Activated CD8-positive, alpha-beta memory T cell treated with anti-CD3 and anti-CD28 coated beads for 36 hours (primary cell): ENCODE results near the gene ATP10A. TPM values are rescaled to one million over a fixed set of nuclear protein-coding genes. Genes with fewer than 3 reads are reported as not detected.

ENCODE experiments used
- CTCF ChIA-PET: fragments of 350-600 bp; sonication (Branson Sonifier 250); formaldehyde crosslinking; loops from one replicate; lab custom pipeline; 2021; ENCODE audit warnings: antibody characterized with exemption; lab: Charles Lee
- POLR2A ChIA-PET: fragments of 350-600 bp; sonication (Branson Sonifier 250); formaldehyde crosslinking; loops from one replicate; lab custom pipeline; 2021; ENCODE audit warnings: antibody characterized with exemption; lab: Charles Lee
- total RNA-seq, 2 experiments: library from RNA; stranded (reverse); gene quantifications; one replicate each; pipeline ENCODE4 v1.2.3, GENCODE V29; 2021

Gene ATP10A
- total RNA-seq, 2 experiments from 2014 or later: 31.8 to 32.9 TPM

DNA sequence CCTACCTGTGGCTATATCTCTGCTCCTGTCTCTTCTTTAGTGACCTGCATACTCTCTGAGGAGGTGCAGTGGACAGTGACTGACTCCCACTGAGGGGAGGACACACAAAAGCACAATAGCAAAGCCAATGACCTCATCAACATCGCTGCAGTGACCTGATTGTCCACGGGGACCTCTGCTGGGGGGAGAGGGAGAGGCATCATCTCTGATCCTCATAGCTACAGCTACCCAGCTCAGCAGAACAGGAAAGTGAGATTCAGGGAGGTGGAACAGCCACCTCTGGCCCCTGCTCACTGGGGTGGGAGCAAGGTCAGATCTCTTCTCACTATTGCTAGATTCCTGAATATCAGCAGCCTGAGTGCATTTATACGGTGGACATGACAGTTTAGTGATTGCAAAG is 179.2 kb downstream of the ATP10A start:
- CTCF ChIA-PET: interaction anchor here (1.1 kb wide), 1 partner anchor 26 kb away, joined by 3 read pairs; no protein-coding TSS in a partner anchor
- POLR2A ChIA-PET: no interaction called here

DNA sequence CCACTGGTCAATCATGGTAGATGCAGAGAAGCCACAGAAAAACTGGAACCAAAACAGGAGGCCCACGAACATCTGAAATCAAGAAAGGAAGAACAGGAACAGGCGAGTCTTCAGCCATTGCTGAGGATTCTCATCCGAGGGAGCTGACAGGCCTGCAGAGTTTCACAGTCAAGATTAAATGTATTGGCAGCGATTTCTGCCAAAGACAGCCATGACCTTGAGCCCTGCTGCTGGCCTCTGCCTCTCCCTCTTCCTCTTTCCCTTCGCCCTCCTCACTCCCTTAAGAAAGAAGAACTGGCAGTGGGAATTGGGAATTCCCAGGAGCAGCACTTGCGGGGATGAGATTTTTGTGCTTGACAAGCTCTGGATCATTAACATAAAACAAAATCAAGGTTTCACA is 179.7 kb downstream of the ATP10A start:
- CTCF ChIA-PET: no interaction called here
- POLR2A ChIA-PET: no interaction called here

DNA sequence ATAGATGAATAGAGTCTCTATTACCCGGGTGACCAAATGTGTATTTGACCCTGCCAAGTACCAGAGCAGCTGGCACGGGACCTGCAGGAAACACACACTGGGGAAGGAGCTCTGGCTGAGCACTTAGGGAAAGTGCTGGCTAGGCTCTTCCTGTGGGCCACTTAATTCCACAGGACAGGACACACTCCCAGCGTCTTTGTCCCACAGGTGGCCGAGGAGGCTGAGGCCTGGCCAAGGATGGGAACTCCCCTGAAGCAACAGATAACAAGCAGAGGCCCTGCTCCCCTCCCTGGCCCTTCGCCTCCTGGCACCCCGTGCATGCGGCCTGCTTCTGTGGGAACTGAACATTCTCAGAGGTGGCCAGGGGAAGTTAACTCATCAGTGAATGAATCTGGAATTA is 180.8 kb downstream of the ATP10A start:
- ChIA-PET CTCF (no interaction called here), POLR2A (no interaction called here)

GRCh38 chr15:25680686-25681025 is 182.5 kb downstream of the ATP10A start:
- CTCF ChIA-PET: no interaction called here
- POLR2A ChIA-PET: no interaction called here

GRCh38 chr15:25679964-25680685 is 183.0 kb downstream of the ATP10A start:
- ChIA-PET POLR2A (no interaction called here), CTCF (no interaction called here)

GRCh38 chr15:25679492-25679891 is 183.6 kb downstream of the ATP10A start:
- ChIA-PET POLR2A (no interaction called here), CTCF (no interaction called here)

DNA sequence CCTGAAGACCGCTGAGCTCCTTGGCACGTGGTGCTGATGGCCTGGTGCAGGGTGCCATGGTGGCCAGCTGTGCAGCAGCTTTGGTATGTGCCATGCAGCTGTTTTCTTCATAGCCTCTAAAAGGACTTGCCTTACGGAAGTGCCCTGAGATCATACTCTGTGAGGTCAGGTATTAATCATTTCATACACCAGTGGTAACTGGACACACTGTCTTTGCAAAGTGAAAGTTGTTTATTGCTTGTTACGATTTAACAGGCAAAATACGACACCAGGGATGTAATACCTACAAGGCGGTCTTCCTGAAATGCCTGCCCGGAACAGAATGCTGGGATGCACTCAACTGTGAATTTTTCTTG is 184.6 kb downstream of the ATP10A start:
- ChIA-PET POLR2A (no interaction called here), CTCF (no interaction called here)

DNA sequence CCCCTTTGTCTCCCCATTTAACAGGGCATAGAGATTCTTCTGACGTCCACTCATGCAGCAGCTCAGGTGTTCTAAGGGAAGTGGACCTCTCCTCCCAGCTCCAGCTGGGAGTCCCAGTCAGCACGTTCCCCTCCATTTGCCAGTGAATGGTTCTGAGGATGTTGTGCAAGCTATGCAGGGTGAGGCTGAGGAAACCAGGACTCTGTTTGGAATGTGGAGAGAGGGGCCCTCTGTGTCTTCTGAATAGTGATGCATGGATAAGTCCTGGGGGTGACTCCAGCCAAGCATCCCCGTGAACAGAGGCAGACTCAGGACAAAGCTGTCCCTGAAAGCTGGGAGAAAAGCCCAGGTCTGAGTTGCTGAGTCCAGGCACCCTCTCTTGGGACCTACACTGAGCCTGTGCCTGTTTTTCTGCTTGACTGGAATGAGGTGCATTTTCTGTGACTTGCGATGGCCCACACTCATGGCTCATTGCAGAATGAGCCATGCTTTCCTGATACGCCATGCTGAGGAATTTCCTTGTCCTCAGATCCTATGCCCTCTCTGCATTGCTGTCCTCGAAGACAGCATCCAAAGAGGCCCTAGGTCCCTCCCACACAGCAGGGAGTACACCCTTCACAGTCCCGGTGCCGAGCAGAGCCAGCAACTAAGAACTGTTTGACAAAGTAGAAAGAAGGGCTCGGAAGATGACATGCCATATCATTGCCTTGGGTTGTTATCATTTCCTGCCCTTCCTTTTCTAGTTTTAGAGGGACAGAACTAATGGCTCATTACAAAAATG is 185.2 kb downstream of the ATP10A start:
- POLR2A ChIA-PET: no interaction called here

GRCh38 chr15:25676070-25676469 is 187.1 kb downstream of the ATP10A start:
- POLR2A ChIA-PET: no interaction called here
- CTCF ChIA-PET: no interaction called here

More for the DNA sequence above, 185.2 kb downstream of the ATP10A start:
- CTCF ChIA-PET: interaction anchor here (0.7 kb wide), 1 partner anchor 256 kb away, joined by 4 read pairs; no protein-coding TSS in a partner anchor

- ChIA-PET POLR2A (no interaction called here), CTCF (no interaction called here)
Observed at GRCh38 chr15:25675396-25675795, 187.7 kb downstream of the ATP10A start.

GRCh38 chr15:25674913-25675312 is 188.2 kb downstream of the ATP10A start:
- ChIA-PET CTCF (no interaction called here), POLR2A (no interaction called here)

DNA sequence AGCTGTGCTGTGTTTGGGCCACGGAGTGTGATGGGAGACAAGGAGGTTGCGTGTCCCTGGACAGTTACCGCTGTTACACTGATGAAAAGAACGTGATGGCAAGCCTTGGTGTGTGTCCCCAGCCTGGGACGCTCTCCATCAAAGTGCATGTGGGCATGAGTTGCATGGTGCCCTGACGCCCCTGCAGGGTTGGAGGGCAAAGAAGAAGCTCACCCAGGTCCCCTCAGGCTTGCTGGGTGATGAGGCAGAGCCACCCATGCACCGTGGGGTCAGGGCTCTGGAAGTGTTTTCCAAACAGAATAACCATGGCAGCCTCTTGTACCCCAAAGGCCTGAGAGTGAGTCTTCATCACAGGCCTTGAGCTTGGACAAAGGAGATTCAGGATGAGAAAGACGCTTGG is 189.2 kb downstream of the ATP10A start:
- ChIA-PET POLR2A (no interaction called here), CTCF (no interaction called here)

DNA sequence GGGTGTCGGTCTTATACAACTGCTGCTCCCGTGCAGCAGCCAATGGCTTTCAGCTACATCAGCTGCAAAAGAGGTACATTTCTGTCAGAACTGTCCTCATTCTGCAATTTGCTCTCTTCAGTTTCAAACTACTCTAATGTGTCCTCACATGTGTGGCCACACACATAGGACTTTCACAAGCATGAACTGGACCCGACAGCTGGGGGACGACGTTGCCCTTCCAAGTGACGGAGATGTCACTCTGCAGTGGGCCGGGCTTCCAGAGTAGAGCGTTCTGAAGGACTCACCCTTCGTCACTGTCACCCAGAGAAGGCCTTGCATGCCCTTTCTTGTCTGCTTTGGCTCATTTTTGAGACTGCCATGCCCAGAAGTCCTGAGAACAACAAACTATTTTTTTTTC is 189.8 kb downstream of the ATP10A start:
- POLR2A ChIA-PET: no interaction called here
- CTCF ChIA-PET: no interaction called here

- ChIA-PET CTCF (no interaction called here), POLR2A (no interaction called here)
Observed at GRCh38 chr15:25671132-25671531, 192.0 kb downstream of the ATP10A start.

GRCh38 chr15:25670621-25671020 is 192.5 kb downstream of the ATP10A start:
- CTCF ChIA-PET: no interaction called here
- POLR2A ChIA-PET: no interaction called here

DNA sequence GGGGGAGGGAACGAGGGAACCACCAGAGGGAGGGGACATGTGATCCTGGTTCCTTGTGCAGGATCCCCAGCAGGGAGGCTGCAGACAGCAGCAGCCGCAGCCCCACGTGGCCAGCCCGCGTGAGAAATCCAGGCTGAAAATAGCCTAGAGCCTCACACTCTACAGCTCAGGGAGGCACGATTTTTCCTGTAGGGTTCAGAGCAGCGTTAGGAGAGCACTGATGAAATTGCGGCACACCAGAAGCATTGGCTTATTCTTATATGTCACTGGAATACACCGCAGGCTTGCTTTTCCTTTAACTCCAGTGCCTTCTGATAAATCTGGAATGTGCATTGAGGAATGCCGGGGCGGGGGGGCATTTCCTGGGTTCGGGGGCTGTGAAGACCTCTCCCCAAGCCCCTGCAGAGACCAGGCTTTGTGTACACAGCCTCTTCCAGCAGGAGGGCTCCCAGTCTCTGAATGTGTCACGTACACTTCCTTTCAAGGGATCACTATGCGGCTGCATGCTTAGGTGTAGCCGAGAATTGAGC is 193.0 kb downstream of the ATP10A start:
- ChIA-PET POLR2A (no interaction called here), CTCF (no interaction called here)

- ChIA-PET POLR2A (no interaction called here), CTCF (no interaction called here)
Observed at GRCh38 chr15:25668901-25669300, 194.2 kb downstream of the ATP10A start.

DNA sequence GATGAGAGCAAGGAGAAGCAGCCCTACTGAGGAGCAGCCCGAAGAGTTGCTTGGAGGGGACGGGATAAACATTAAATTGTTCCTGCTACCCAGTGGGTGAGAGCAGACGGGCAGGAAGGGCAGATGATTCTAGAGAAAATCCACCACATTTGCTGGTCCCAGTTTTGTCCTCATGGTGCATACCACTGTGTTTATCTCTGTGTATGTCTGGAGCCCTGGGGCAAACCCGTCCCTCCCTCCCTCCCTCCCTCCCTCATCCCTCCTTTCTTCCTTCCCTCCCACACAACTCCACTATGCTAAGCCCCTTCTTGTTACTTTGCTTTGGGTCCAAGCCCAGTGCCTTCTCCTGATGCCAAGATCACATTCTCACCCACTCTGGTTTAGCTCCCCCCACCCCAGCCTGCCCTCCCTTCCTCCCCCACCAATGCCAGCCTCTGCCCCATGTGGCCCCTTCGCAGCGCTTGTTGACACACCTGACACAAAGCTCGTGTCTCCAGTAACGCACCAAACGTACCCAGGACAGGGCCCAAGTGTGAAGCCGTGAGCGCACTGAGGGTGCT is 194.8 kb downstream of the ATP10A start:
- CTCF ChIA-PET: no interaction called here
- POLR2A ChIA-PET: no interaction called here

DNA sequence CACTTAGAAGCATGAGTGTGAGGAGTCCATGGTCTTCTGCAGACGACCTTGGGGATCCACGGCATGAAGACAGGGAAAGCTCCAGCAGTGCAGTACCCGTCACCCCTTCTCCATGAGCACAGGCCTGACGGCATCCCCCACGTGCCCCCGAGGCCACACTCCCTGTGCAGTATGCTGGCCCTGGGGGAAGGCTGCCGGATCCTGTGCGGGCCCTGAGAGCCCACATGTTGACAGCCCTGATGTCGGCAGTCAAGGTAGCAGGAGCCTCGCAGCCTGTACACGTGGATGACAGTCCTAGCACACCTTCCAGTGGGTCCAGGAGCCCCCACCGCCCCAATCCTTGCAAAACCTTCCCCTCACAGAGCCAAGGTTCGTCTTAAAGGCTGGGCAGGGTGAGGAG is 195.3 kb downstream of the ATP10A start:
- CTCF ChIA-PET: no interaction called here
- POLR2A ChIA-PET: no interaction called here

- ChIA-PET POLR2A (no interaction called here), CTCF (no interaction called here)
Observed at GRCh38 chr15:25665913-25666312, 197.2 kb downstream of the ATP10A start.

DNA sequence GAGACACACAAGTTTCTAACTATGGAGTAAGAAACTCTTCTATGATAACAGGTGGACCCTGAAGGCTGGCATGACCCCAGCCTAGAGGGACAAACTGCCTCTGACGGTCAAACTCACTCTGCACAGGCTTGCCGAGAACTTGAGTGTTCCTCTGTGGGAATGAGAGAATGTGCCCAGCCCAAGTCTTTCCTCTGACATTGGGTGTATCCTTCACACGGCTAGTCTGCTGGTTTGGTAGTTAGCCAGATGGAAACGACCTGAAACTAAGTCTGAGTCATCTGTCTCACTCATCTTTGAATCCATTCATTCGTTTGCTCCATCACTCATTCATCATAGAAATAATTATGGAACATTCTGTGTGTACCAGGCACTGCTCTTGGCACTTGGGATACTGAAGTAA is 198.4 kb downstream of the ATP10A start:
- POLR2A ChIA-PET: no interaction called here
- CTCF ChIA-PET: no interaction called here
